ENCODE measurements around the gene CHMP1A.

GRCh38 chr16:89672177-89672941, 14.9 kb upstream of the CHMP1A start:
- no peak for TF ChIP-seq EZH2phosphoT487 (IDR thresholded peaks at IDR 0.05; ENCODE audit: borderline replicate concordance, low read length)
- TF ChIP-seq EZH2 (IDR thresholded peaks at IDR 0.05; ENCODE audit: low read length, unreplicated experiment), result no peak

Measured in PC-3 (cell line).